ENCODE measurements around the gene C5.

- TF ChIP-seq SUZ12 (IDR thresholded peaks at IDR 0.05) (no peak), BHLHE40 (IDR thresholded peaks at IDR 0.05; ENCODE audit: borderline replicate concordance) (no peak), FOXA1 (IDR thresholded peaks at IDR 0.05) (no peak)
Measured at GRCh38 chr9:120947222-120947621, 102.9 kb downstream of the C5 start.
